Mesendoderm (in vitro differentiated cells): Measurements from ENCODE around the gene INHA.
A peak's percentile ranks its signal among the peaks of the same experiment; 100 is the strongest.

ENCODE experiments used
- DNase-seq: peaks from one replicate; pipeline ENCODE4 v3.0.0; 2013
- H2AK5ac ChIP-seq: 2 replicates; pipeline ENCODE4 v1.6.1; 2013; ENCODE audit warnings: low read length, inconsistent platforms
- H2BK120ac ChIP-seq: 2 replicates; pipeline ENCODE4 v1.6.1; 2013; ENCODE audit warnings: low read depth, mild to moderate bottlenecking, low read length, moderate library complexity, mixed read lengths
- H2BK15ac ChIP-seq: replicated peaks from 2 replicates; pipeline ENCODE4 v1.6.1; 2013; ENCODE audit warnings: low read depth, mild to moderate bottlenecking, moderate library complexity
- H2BK5ac ChIP-seq: 2 replicates; pipeline ENCODE4 v1.6.1; 2013; ENCODE audit warnings: low read length, inconsistent platforms
- H3K18ac ChIP-seq: 2 replicates; pipeline ENCODE4 v1.6.1; 2013; ENCODE audit warnings: mild to moderate bottlenecking, low read length, mixed read lengths
- H3K23ac ChIP-seq: one replicate; pipeline ENCODE4 v1.6.1; 2013; ENCODE audit warnings: low read length
- H3K27ac ChIP-seq: 2 replicates; pipeline ENCODE4 v1.5.1; 2013; ENCODE audit warnings: low read depth, mild to moderate bottlenecking, inconsistent platforms, low read length, moderate library complexity
- H3K27me3 ChIP-seq: 2 replicates; pipeline ENCODE4 v1.6.1; 2013; ENCODE audit warnings: low read length, control low read depth, mild to moderate bottlenecking, inconsistent platforms; ENCODE audit not compliant: insufficient read depth, poor library complexity
- H3K36me3 ChIP-seq: 2 replicates; pipeline ENCODE4 v1.6.1; 2013; ENCODE audit warnings: low read length, inconsistent platforms; ENCODE audit not compliant: control insufficient read depth, insufficient read depth
- H3K4ac ChIP-seq: one replicate; pipeline ENCODE4 v1.6.1; 2013; ENCODE audit warnings: low read depth, mild to moderate bottlenecking, low read length, moderate library complexity
- H3K4me1 ChIP-seq: 2 replicates; pipeline ENCODE4 v1.6.1; 2013; ENCODE audit warnings: low read depth, low read length, inconsistent platforms; ENCODE audit not compliant: control insufficient read depth
- H3K4me2 ChIP-seq: 2 replicates; pipeline ENCODE4 v1.6.1; 2013; ENCODE audit warnings: low read length
- H3K4me3 ChIP-seq: 2 replicates; pipeline ENCODE4 v1.5.1; 2013; ENCODE audit warnings: mild to moderate bottlenecking, low read length
- H3K56ac ChIP-seq: one replicate; pipeline ENCODE4 v1.6.1; 2013; ENCODE audit warnings: low read length
- H3K79me1 ChIP-seq: 2 replicates; pipeline ENCODE4 v1.6.1; 2013; ENCODE audit warnings: low read length, inconsistent platforms
- H3K79me2 ChIP-seq: 2 replicates; pipeline ENCODE4 v1.6.1; 2013; ENCODE audit warnings: mild to moderate bottlenecking, low read length; ENCODE audit not compliant: control insufficient read depth, insufficient read depth
- H3K9ac ChIP-seq: 2 replicates; pipeline ENCODE4 v1.6.1; 2013; ENCODE audit warnings: low read length, inconsistent platforms
- H4K5ac ChIP-seq: one replicate; pipeline ENCODE4 v1.6.1; 2013; ENCODE audit warnings: low read length
- H4K8ac ChIP-seq: one replicate; pipeline ENCODE4 v1.6.1; 2013; ENCODE audit warnings: low read depth, mild to moderate bottlenecking, control low read depth, low read length, moderate library complexity
- WGBS: extraction: QIAGEN DNeasy Blood & Tissue Kit; methylation state at CpG from one replicate; pipeline ENCODE4 v1.1.7; 2013; ENCODE audit warnings: low lambda C conversion rate, missing lambda C conversion rate; ENCODE audit not compliant: insufficient coverage; ENCODE audit errors: extremely low coverage; 5-methylcytosine and 5-hydroxymethylcytosine counted together

INHA gene

DNA sequence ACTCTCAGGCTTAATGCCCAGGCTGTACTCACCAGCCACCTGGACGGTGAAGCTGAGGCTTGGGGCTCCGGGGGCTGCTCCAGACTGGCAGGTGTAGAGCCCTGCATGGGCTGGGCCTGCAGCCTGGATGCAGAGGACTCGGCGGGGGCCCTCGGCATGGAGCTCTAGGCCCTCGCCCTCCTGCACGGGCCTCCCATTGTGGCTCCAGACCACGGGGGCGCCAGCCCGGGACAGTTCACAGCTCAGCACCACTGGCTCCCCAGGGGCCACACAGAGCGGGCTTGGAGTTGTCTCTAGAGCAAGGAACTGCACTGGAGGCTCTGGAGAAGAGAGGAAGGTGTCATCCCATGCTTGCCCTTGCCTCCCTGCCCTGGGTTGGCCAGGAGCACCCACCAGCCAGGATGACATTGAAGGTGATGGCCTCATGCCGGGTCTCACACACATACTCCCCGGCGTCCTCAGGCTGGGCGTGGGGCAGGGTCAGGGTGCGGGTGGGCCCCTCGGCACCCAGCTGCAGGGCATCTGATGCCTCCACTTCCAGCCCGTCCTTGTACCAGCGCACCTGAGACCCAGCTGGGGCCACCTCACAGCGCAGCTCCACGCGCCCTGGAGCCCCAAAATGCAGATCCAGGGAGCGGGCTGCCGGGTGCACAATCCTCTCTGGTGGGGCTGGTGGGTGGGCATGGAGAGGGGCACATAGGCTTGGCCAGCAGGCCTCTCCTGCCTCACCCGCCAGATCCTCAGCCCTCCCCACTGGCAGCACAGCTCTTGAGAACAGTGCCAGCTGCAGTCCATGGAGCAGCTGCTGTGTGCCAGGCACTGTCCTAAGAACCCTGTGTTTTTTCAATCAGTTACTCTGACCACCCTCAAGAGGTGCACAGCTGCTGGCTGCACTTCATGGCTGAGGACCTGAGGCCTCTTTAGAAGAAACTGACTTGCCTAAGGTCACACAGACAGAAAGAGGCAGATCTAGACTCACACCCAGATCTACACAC, 14.0 kb upstream of the INHA start:
- Histone ChIP-seq H2BK5ac (no peak overlapping the region), H3K4me3 (no peak overlapping the region), H4K5ac (no peak overlapping the region), H4K8ac (no peak overlapping the region), H3K23ac (no peak overlapping the region), H3K56ac (no peak overlapping the region), H3K4me1 (peaks cover 11% of the 10 kb centered on the region), H3K27me3 (no peaks in the 10 kb centered on the region), H3K9ac (no peak overlapping the region), H3K36me3 (no peaks in the 10 kb centered on the region), H3K4ac (no peak overlapping the region), H3K27ac (no peak overlapping the region), H3K4me2 (no peak overlapping the region), H2BK15ac (no peak overlapping the region), H2AK5ac (no peak overlapping the region), H3K79me1 (no peaks in the 10 kb centered on the region), H2BK120ac (no peak overlapping the region), H3K79me2 (no peaks in the 10 kb centered on the region), H3K18ac (no peak overlapping the region)
- no CpG with 5 or more reads among the region's 25 CpGs for WGBS
- DNase-seq = no peak

DNA sequence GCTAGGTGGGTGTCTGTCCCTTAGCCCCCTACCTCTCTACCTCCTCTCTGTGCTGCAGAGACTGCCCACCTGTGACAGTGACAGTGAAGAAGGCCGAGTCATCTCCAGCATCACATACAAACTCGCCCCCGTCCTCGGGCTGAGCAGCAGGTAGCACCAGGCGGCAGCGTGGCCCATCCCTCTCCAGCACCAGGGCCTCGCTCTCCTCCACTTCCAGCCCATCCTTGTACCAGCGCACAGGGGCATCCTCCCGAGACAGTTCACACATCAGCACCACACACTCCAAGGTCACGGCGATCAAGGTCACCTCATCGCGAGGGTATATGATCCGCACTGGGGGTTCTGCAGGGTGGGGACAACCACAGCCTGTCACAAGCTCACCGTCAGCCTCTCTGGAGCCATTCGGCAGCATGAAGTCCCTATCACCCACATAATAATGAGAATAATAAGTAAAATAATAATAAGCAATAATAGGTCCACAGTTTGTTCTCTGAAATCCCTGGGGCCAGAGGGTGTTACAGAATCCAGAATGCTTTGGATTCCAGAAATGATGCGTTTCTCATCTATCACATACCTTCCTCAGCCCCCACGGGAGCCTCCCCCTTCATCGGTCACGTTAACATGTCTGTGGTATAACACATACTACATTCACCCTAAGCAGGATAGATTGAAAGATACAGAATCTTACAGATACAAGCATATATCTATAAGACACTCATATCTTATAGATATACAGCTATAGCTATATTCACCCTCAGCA, 12.8 kb upstream of the INHA start:
- DNase-seq = no peak
- no peak overlapping the region for H3K27ac ChIP-seq
- no peak overlapping the region for H4K5ac ChIP-seq
- no peak overlapping the region for H3K56ac ChIP-seq
- H2BK15ac ChIP-seq = no peak overlapping the region
- no peaks in the 10 kb centered on the region for H3K79me2 ChIP-seq
- WGBS = no CpG with 5 or more reads among the region's 20 CpGs
- no peak overlapping the region for H2BK120ac ChIP-seq
- no peaks in the 10 kb centered on the region for H3K36me3 ChIP-seq
- no peak overlapping the region for H3K18ac ChIP-seq
- H2BK5ac ChIP-seq = no peak overlapping the region
- no peak overlapping the region for H3K4ac ChIP-seq
- H2AK5ac ChIP-seq = no peak overlapping the region
- no peak overlapping the region for H3K4me2 ChIP-seq
- H3K79me1 ChIP-seq = no peaks in the 10 kb centered on the region
- H3K4me1 ChIP-seq = peaks cover 10% of the 10 kb centered on the region
- H3K23ac ChIP-seq = no peak overlapping the region
- no peak overlapping the region for H4K8ac ChIP-seq
- H3K4me3 ChIP-seq = no peak overlapping the region
- no peaks in the 10 kb centered on the region for H3K27me3 ChIP-seq
- no peak overlapping the region for H3K9ac ChIP-seq

DNA sequence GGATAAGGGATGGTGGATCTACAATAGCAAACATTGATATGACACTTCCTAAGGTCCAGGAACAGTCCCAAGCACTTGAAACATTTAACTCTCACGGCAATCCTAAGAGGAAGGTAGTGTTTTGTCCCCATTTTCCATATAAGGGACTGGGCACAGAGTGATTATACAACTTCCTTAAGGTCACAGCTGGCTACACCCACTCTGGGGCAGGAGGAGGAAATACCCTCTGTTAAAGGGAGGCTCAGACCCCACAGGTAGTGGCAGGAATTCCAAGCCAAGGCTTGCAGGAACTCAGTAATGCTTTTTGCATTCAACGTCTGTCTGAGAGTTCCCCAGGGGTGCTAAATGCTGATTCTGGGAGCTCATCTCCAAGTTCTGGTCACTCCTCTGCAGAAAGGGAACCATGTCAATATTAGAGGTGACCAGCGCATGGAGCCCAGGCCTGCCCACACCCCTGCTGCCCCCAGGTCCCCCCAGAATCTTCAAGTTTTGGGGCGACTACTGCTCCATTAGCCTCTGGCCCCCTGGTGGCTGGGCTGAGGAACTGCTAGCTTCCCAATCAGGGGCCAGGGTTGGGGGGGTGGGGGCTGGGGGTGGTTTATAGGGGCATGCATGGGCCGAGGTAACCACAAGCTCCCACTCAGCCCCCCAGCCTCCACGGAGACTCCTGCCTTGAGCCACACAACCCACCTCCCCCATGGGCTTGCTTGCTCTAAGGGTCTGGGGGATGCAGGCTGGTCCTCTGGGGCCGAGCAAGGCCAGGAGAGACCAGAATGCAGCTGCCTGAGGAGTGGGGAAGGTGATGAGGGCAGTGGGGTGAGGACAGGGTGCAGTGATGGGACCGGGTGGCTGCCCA, 11.8 kb upstream of the INHA start:
- Histone ChIP-seq H3K4me2 (no peak overlapping the region), H2BK120ac (no peak overlapping the region), H3K36me3 (no peaks in the 10 kb centered on the region), H3K79me1 (no peaks in the 10 kb centered on the region), H3K79me2 (no peaks in the 10 kb centered on the region), H3K23ac (no peak overlapping the region), H3K56ac (peak overlapping the region; percentile 66), H2AK5ac (no peak overlapping the region), H4K8ac (no peak overlapping the region), H3K18ac (peak overlapping the region; percentile 16), H2BK5ac (no peak overlapping the region), H4K5ac (no peak overlapping the region), H2BK15ac (no peak overlapping the region), H3K4me1 (peaks cover 10% of the 10 kb centered on the region), H3K4ac (peak overlapping the region; percentile 21), H3K27me3 (no peaks in the 10 kb centered on the region), H3K4me3 (no peak overlapping the region), H3K9ac (peak overlapping the region; percentile 12), H3K27ac (peak overlapping the region; percentile 53)
- no CpG with 5 or more reads among the region's 8 CpGs for WGBS
- DNase-seq = peak; percentile 72

DNA sequence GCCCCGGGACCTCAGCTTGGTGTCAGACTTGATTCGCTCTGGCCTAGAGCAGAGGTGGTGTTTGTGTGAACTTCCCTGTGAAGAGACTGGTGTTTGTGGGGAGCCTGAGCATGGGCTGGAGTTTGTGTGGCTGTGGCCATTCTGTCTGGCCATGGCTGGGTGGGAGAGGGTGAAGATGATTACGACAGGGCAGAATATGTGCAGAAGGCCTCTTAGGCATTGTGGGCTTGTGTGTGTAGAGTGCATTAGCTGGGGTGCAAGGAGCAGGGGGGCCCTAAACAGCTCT, 11.3 kb upstream of the INHA start:
- no CpG with 5 or more reads among the region's 3 CpGs for WGBS
- Histone ChIP-seq H3K4me1 (peaks cover 12% of the 10 kb centered on the region), H3K4ac (no peak overlapping the region), H3K36me3 (no peaks in the 10 kb centered on the region), H4K8ac (no peak overlapping the region), H2BK15ac (no peak overlapping the region), H3K18ac (no peak overlapping the region), H3K23ac (peak overlapping the region; percentile 12), H3K79me2 (no peaks in the 10 kb centered on the region), H2BK120ac (no peak overlapping the region), H3K79me1 (no peaks in the 10 kb centered on the region), H3K56ac (peak overlapping the region; percentile 66), H3K27me3 (no peaks in the 10 kb centered on the region), H3K9ac (peak overlapping the region; percentile 12), H3K4me3 (no peak overlapping the region), H2BK5ac (no peak overlapping the region), H3K27ac (peak overlapping the region; percentile 53), H4K5ac (no peak overlapping the region), H2AK5ac (no peak overlapping the region), H3K4me2 (no peak overlapping the region)
- no peak for DNase-seq

DNA sequence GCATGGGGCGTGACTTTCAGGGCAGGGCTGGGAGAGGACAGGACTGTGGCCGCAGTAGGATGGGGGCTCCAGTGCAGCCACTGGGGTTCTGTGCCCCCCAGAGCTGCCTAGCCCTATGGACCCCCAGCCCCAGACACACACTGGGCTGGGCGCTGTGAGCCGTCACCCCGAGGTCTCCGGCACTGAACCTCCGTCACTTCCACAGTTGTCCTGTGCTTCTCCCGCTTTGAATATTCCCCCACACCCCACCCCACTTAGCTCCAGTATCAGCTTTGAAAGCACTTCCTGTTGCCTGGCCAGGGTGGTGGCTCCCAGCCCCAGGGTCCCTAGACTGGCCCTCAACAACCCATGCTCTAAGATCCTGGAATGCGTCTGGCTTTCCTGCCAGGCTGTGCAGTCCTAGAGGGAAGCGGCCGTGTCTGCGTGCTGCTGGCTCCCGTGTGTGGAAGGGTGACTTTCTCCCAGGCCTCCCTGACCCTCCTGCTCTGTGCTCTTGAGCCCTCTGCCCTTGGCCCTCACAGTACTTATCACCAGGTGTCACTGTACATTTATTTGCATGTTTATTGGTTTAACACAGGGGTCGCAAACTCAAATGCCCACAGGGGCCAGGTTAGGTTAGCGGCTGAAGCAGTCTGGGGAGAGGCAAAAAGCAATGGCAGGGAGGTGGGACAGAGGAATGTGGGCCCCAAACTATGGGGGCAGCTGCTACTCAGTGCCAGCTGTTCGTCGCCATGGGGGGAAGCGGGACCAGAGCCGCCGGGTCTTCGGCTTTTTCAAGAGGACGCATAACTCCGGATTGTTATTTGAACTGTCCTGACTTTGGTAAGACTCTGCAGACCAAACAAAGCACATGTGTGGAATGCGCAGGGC, 10.7 kb upstream of the INHA start:
- H4K8ac ChIP-seq = no peak overlapping the region
- no peak overlapping the region for H3K18ac ChIP-seq
- peak overlapping the region; percentile 53 for H3K27ac ChIP-seq
- DNase-seq = peak; percentile 80
- no peak overlapping the region for H3K4me2 ChIP-seq
- H3K23ac ChIP-seq = peak overlapping the region; percentile 12
- no peak overlapping the region for H2BK5ac ChIP-seq
- WGBS = no CpG with 5 or more reads among the region's 24 CpGs
- H3K4me3 ChIP-seq = no peak overlapping the region
- H3K56ac ChIP-seq = peak overlapping the region; percentile 66
- no peaks in the 10 kb centered on the region for H3K79me1 ChIP-seq
- no peak overlapping the region for H3K4ac ChIP-seq
- H3K27me3 ChIP-seq = no peaks in the 10 kb centered on the region
- no peak overlapping the region for H2BK15ac ChIP-seq
- H2BK120ac ChIP-seq = no peak overlapping the region
- H3K36me3 ChIP-seq = no peaks in the 10 kb centered on the region
- no peak overlapping the region for H4K5ac ChIP-seq
- peaks cover 12% of the 10 kb centered on the region for H3K4me1 ChIP-seq
- no peak overlapping the region for H3K9ac ChIP-seq
- H3K79me2 ChIP-seq = no peaks in the 10 kb centered on the region
- H2AK5ac ChIP-seq = no peak overlapping the region
